HCT116 (cell line): ENCODE results near the gene POU2AF1. TPM values are rescaled to one million over a fixed set of nuclear protein-coding genes. Genes with fewer than 3 reads are reported as not detected.

ENCODE experiments used
- ATAC-seq: fragments of 200-7000 bp; cut with Tn5 transposase; 2 replicates; pipeline ENCODE4 v1.9.1; 2020; ENCODE audit warnings: mild to moderate bottlenecking, moderate library complexity
- BruUV-seq: library from RNA; stranded (reverse); fragments of 400-500 nt; replicated peaks from 2 replicates; lab custom pipeline; 2021; lab: Mats Ljungman, UMichigan
- CTCF ChIA-PET: fragments of 300-600 bp; sonication (Branson Sonifier 250); formaldehyde crosslinking; loops from one replicate; lab custom pipeline; 2021; ENCODE audit warnings: antibody characterized with exemption; lab: Charles Lee
- POLR2A ChIA-PET: fragments of 300-600, 350-600 bp; sonication (Branson Sonifier 250); formaldehyde crosslinking; loops from one replicate; lab custom pipeline; 2021; ENCODE audit warnings: antibody characterized with exemption; lab: Charles Lee
- RAD21 ChIA-PET, 2 experiments: fragments of 300-600 bp; sonication (Branson Sonifier 250); formaldehyde crosslinking; loops; one replicate each; lab custom pipeline; 2023; ENCODE audit warnings: low total read pairs in 2 of 2; ENCODE audit not compliant: uncharacterized antibody in 2 of 2, unreplicated experiment in 2 of 2, low non-redundant PET in 1 of 2; lab: Charles Lee
- DNase-seq: peaks from one replicate; pipeline ENCODE4 v3.0.0-alpha.2; 2010; ENCODE audit warnings: low read depth, low spot score
- H2AFZ ChIP-seq: fragments of 200-600 bp; shearing (Covaris generic), sonication (generic); 2 replicates; pipeline ENCODE4 v1.6.1; 2017; ENCODE audit warnings: low read depth, mixed run types, mixed read lengths, antibody characterized with exemption, low read length; ENCODE audit not compliant: poor library complexity, severe bottlenecking
- H3K27ac ChIP-seq: 2 replicates; pipeline ENCODE4 v1.5.1; 2012; ENCODE audit warnings: low read depth, low read length
- H3K27me3 ChIP-seq: fragments of 200-600 bp; sonication (generic); 2 replicates; pipeline ENCODE4 v1.6.1; 2016; ENCODE audit warnings: mixed run types, low read length, mixed read lengths; ENCODE audit not compliant: insufficient read depth
- H3K36me3 ChIP-seq, 2 experiments: fragments of 200-500 bp in 1 of 2; fragments of 200-600 bp in 1 of 2; sonication (Bioruptor generic) in 1 of 2; sonication (generic) in 1 of 2; 2 replicates each; pipeline versions ENCODE4 v1.5.1 to v1.6.1; 2014 to 2016; ENCODE audit warnings: low read length in 2 of 2, inconsistent platforms in 1 of 2, mixed read lengths in 1 of 2, mixed run types in 1 of 2; ENCODE audit not compliant: insufficient read depth in 2 of 2, control insufficient read depth in 1 of 2
- H3K4me1 ChIP-seq, 2 experiments: fragments of 200-600 bp in 1 of 2; sonication (generic) in 1 of 2; 2 replicates each; pipeline versions ENCODE4 v1.5.1 to v1.6.1; 2012 to 2017; ENCODE audit warnings: low read length in 2 of 2, inconsistent platforms in 1 of 2, mild to moderate bottlenecking in 1 of 2, mixed read lengths in 1 of 2, mixed run types in 1 of 2, moderate library complexity in 1 of 2; ENCODE audit not compliant: insufficient read depth in 2 of 2, control insufficient read depth in 1 of 2
- H3K4me2 ChIP-seq: fragments of 200-600 bp; sonication (generic); 2 replicates; pipeline ENCODE4 v1.6.1; 2017; ENCODE audit warnings: mixed run types, low read length, mixed read lengths
- H3K4me3 ChIP-seq, 2 experiments: fragments of 200-600 bp in 1 of 2; sonication (generic) in 1 of 2; replicated peaks in 1 of 2; 2 replicates each; pipeline ENCODE4 v1.5.1; 2011 to 2016; ENCODE audit warnings: low read length in 2 of 2, control low read depth in 1 of 2, low read depth in 1 of 2, mild to moderate bottlenecking in 1 of 2, mixed read lengths in 1 of 2, mixed run types in 1 of 2
- H3K79me2 ChIP-seq: fragments of 200-600 bp; sonication (generic); 2 replicates; pipeline ENCODE4 v1.6.1; 2017; ENCODE audit warnings: mild to moderate bottlenecking, mixed run types, low read length, moderate library complexity, mixed read lengths; ENCODE audit not compliant: insufficient read depth
- H3K9ac ChIP-seq: fragments of 200-600 bp; sonication (generic); 2 replicates; pipeline ENCODE4 v1.6.1; 2016; ENCODE audit warnings: low read length, mixed read lengths
- H3K9me2 ChIP-seq: fragments of 200-600 bp; sonication (generic), shearing (Covaris generic); 2 replicates; pipeline ENCODE4 v1.6.1; 2017; ENCODE audit warnings: mixed run types, mild to moderate bottlenecking, moderate library complexity; ENCODE audit not compliant: insufficient read depth
- H3K9me3 ChIP-seq, 2 experiments: fragments of 200-500 bp in 1 of 2; fragments of 200-600 bp in 1 of 2; sonication (Bioruptor generic) in 1 of 2; sonication (generic) in 1 of 2; 2 replicates each; pipeline ENCODE4 v1.6.1; 2014 to 2017; ENCODE audit warnings: low read length in 2 of 2, mixed read lengths in 2 of 2, inconsistent platforms in 1 of 2, low read depth in 1 of 2, mild to moderate bottlenecking in 1 of 2, mixed run types in 1 of 2, moderate library complexity in 1 of 2; ENCODE audit not compliant: control insufficient read depth in 1 of 2, insufficient read depth in 1 of 2
- H4K20me1 ChIP-seq: fragments of 200-600 bp; sonication (generic), shearing (Covaris generic); 2 replicates; pipeline ENCODE4 v1.6.1; 2017; ENCODE audit warnings: mixed run types, mild to moderate bottlenecking, moderate library complexity; ENCODE audit not compliant: insufficient read depth
- ATF3 ChIP-seq: IDR thresholded peaks from 2 replicates; pipeline ENCODE4 v1.6.1; 2012
- CBX3 ChIP-seq: IDR thresholded peaks from 2 replicates; pipeline ENCODE4 v1.6.1; 2012; ENCODE audit warnings: low read depth
- CEBPB ChIP-seq: IDR thresholded peaks from 2 replicates; pipeline ENCODE4 v1.6.1; 2012; ENCODE audit warnings: low read depth
- CTCF ChIP-seq, 3 experiments: fragments of 200-600 bp in 1 of 3; sonication (generic) in 1 of 3; IDR thresholded peaks in 2 of 3; conservative IDR thresholded peaks in 1 of 3; 2 replicates each; pipeline ENCODE4 v1.5.1; 2012 to 2017; ENCODE audit warnings: low read depth in 2 of 3, low read length in 2 of 3, antibody characterized with exemption in 1 of 3, borderline replicate concordance in 1 of 3, control low read depth in 1 of 3, mild to moderate bottlenecking in 1 of 3, mixed read lengths in 1 of 3, mixed run types in 1 of 3, moderate library complexity in 1 of 3; ENCODE audit not compliant: insufficient read depth in 1 of 3
- EGR1 ChIP-seq: IDR thresholded peaks from 2 replicates; pipeline ENCODE4 v1.6.1; 2012; ENCODE audit warnings: low read depth
- ELF1 ChIP-seq: IDR thresholded peaks from 2 replicates; pipeline ENCODE4 v1.6.1; 2012; ENCODE audit warnings: low read depth, borderline replicate concordance
- EZH2 ChIP-seq: fragments of 200-600 bp; sonication (generic); IDR thresholded peaks from 2 replicates; pipeline ENCODE4 v1.6.1; 2017; ENCODE audit warnings: antibody characterized with exemption, mixed run types
- EZH2phosphoT487 ChIP-seq: fragments of 200-600 bp; IDR thresholded peaks from 2 replicates; pipeline ENCODE4 v1.6.1; 2018; ENCODE audit warnings: antibody characterized with exemption, borderline replicate concordance
- JUND ChIP-seq: IDR thresholded peaks from 2 replicates; pipeline ENCODE4 v1.6.1; 2012
- POLR2A ChIP-seq: IDR thresholded peaks from 2 replicates; pipeline ENCODE4 v1.7.0; 2011; ENCODE audit warnings: borderline replicate concordance; ENCODE audit not compliant: insufficient read depth, insufficient read length; ENCODE audit errors: extremely low read depth
- POLR2AphosphoS5 ChIP-seq: IDR thresholded peaks from 2 replicates; pipeline ENCODE4 v1.6.1; 2011; ENCODE audit warnings: mild to moderate bottlenecking, low read depth, low read length, moderate library complexity
- RAD21 ChIP-seq: IDR thresholded peaks from 2 replicates; pipeline ENCODE4 v1.6.1; 2012; ENCODE audit warnings: low read depth, mild to moderate bottlenecking
- REST ChIP-seq: IDR thresholded peaks from 2 replicates; pipeline ENCODE4 v1.6.1; 2012; ENCODE audit warnings: low read depth
- SIN3A ChIP-seq: IDR thresholded peaks from 2 replicates; pipeline ENCODE4 v1.6.1; 2012; ENCODE audit warnings: low read depth
- SP1 ChIP-seq: IDR thresholded peaks from 2 replicates; pipeline ENCODE4 v1.6.1; 2012; ENCODE audit warnings: low read depth
- SRF ChIP-seq: IDR thresholded peaks from 2 replicates; pipeline ENCODE4 v1.6.1; 2012; ENCODE audit warnings: low read depth
- TCF7L2 ChIP-seq: IDR thresholded peaks from 2 replicates; pipeline ENCODE4 v1.7.0; 2011; ENCODE audit warnings: borderline replicate concordance, inconsistent platforms; ENCODE audit not compliant: insufficient read depth, insufficient read length; ENCODE audit errors: extremely low read depth
- YY1 ChIP-seq: IDR thresholded peaks from 2 replicates; pipeline ENCODE4 v1.6.1; 2011; ENCODE audit warnings: low read length, low read depth, moderate library complexity, mild to moderate bottlenecking; ENCODE audit not compliant: insufficient replicate concordance; ENCODE audit errors: extremely low read depth
- ZFX ChIP-seq: fragments of 450-650 bp; IDR thresholded peaks from 2 replicates; pipeline ENCODE4 v1.6.1; 2017
- intact Hi-C: fragments of 100-400 bp; cut with micrococcal nuclease; formaldehyde crosslinking; loops from 2 replicates; pipeline ENCODE4 v1.10.0; 2022
- total RNA-seq: library from RNA; stranded (reverse); gene quantifications from one replicate; pipeline ENCODE4 v1.2.1, GENCODE V29; 2021; ENCODE audit not compliant: unreplicated experiment
- TF ChIP-seq, protein P1 (sequence below): IDR thresholded peaks from 2 replicates; pipeline ENCODE4 v1.6.1; 2012

POU2AF1 gene
- total RNA-seq, 1 experiment from 2014 or later: 0.17 TPM

DNA sequence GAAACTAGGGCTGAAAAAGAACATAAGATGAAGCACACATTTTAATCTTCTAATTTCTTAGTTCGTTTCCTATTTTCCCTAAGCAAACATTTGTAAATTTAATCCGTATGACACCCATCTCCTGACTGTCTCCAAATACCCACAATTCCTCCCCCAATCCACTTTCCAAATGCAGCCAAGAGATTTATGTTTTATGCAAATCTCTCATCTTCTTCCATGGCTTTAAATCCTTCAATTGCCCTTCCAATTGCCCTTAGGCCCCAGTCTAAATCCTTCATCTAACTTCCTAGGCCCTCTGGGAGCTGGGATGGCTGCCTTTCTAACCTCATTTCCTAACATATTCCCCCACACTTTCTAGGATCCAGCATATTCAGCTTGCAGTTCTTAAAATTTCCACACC, 18.0 kb upstream of the POU2AF1 start:
- no peak overlapping the region for H3K4me3 ChIP-seq
- H3K36me3 ChIP-seq: no peaks in the 10 kb centered on the region
- no peak overlapping the region for H3K27ac ChIP-seq
- ChIA-PET CTCF (no interaction called here), POLR2A (no interaction called here)
- H4K20me1 ChIP-seq: no peaks in the 10 kb centered on the region
- H3K27me3 ChIP-seq: peaks cover 5% of the 10 kb centered on the region; the same call in 1 of the 2 replicates
- H3K9me2 ChIP-seq: no peaks in the 10 kb centered on the region
- intact Hi-C loops: no loop called here
- no TSS peak for BruUV-seq
- no peak overlapping the region for H3K9ac ChIP-seq
- H2AFZ ChIP-seq: no peak overlapping the region
- no peaks in the 10 kb centered on the region for H3K79me2 ChIP-seq
- DNase-seq: no peak
- H3K9me3 ChIP-seq: no peaks in the 10 kb centered on the region
- TF ChIP-seq EZH2: no peak
- no peak for TF ChIP-seq POLR2AphosphoS5
- TF ChIP-seq TCF7L2: no peak
- no peak for TF ChIP-seq EZH2phosphoT487
- TF ChIP-seq YY1: no peak
- TF ChIP-seq CTCF (IDR thresholded peaks at IDR 0.05 in 2 of 3, conservative IDR thresholded peaks at IDR 0.05 in 1 of 3; ENCODE audit: borderline replicate concordance in 1 of 3, insufficient read depth in 1 of 3, low read depth in 2 of 3, low read length in 2 of 3): no peak
- TF ChIP-seq ZFX: no peak
- TF ChIP-seq JUND: no peak
- no peak for TF ChIP-seq CBX3
- TF ChIP-seq POLR2A: no peak
- no peak for TF ChIP-seq RAD21
- TF ChIP-seq ELF1: no peak
- TF ChIP-seq SRF: no peak
- TF ChIP-seq CEBPB: no peak
- TF ChIP-seq, protein P1, sequence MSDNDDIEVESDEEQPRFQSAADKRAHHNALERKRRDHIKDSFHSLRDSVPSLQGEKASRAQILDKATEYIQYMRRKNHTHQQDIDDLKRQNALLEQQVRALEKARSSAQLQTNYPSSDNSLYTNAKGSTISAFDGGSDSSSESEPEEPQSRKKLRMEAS: no peak
- no peak for TF ChIP-seq ATF3
- TF ChIP-seq SP1: no peak
- no peak for TF ChIP-seq REST
- TF ChIP-seq SIN3A: no peak
- no peak for TF ChIP-seq EGR1
- TF ChIP-seq, all 23 proteins: peak for 0
- no peak for ATAC-seq
- RAD21 ChIA-PET: no interaction called here
- Histone ChIP-seq H3K4me2 (no peak overlapping the region), H3K4me1 (no peaks in the 10 kb centered on the region)
